Measurements from ENCODE around the gene ZFAND5. TPM values are rescaled to one million over a fixed set of nuclear protein-coding genes. Genes with fewer than 3 reads are reported as not detected.

ZFAND5 gene
- total RNA-seq, 1 donor from 2014 or later = 277 TPM

DNA sequence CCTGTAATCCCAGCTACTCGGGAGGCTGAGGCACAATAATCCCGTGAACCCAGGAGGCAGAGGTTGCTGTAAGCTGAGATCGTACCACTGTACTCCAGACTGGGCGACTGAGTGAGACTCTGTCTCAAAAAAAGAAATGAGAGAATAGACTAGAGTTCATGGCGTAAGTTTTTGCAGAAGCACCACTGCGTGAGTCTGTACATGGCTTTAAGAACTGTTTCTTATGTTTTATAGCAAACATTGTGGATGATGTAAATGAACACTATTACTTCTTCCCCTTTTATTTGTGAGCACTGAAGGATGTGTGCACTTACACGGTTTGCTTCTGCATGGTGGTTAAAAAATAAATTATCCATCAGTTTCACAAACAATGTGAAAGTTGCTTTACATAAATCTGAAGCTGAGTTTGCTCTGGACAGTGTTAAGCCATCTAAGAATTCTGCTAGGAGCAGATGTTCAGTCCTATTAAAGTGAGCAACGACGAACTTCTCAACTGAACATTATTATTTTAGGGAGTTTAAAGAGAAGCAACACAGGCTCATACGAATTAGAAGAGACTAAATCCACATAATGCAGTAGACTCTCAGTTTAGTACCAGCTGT lies 52.5 kb downstream of the ZFAND5 start:
- DNase-seq (ENCODE audit: extremely low spot score in 2 of 2) = no peak
- intact Hi-C loops (cut with DNase I) = no loop called here
- Histone ChIP-seq H3K4me3 (no peak overlapping the region), H3K4me1 (peaks cover 34% of the 10 kb centered on the region), H3K9me3 (no peaks in the 10 kb centered on the region), H3K36me3 (no peaks in the 10 kb centered on the region), H3K27me3 (no peaks in the 10 kb centered on the region), H3K27ac (peak overlapping the region; percentile 87)
- TF ChIP-seq POLR2AphosphoS5 (IDR thresholded peaks at IDR 0.05; ENCODE audit: insufficient read depth in 1 of 2, low read depth in 1 of 2) (no peak), POLR2A (IDR thresholded peaks at IDR 0.05) (no peak)
- TF ChIP-seq, protein P1, sequence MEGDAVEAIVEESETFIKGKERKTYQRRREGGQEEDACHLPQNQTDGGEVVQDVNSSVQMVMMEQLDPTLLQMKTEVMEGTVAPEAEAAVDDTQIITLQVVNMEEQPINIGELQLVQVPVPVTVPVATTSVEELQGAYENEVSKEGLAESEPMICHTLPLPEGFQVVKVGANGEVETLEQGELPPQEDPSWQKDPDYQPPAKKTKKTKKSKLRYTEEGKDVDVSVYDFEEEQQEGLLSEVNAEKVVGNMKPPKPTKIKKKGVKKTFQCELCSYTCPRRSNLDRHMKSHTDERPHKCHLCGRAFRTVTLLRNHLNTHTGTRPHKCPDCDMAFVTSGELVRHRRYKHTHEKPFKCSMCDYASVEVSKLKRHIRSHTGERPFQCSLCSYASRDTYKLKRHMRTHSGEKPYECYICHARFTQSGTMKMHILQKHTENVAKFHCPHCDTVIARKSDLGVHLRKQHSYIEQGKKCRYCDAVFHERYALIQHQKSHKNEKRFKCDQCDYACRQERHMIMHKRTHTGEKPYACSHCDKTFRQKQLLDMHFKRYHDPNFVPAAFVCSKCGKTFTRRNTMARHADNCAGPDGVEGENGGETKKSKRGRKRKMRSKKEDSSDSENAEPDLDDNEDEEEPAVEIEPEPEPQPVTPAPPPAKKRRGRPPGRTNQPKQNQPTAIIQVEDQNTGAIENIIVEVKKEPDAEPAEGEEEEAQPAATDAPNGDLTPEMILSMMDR (IDR thresholded peaks at IDR 0.05) = no peak

DNA sequence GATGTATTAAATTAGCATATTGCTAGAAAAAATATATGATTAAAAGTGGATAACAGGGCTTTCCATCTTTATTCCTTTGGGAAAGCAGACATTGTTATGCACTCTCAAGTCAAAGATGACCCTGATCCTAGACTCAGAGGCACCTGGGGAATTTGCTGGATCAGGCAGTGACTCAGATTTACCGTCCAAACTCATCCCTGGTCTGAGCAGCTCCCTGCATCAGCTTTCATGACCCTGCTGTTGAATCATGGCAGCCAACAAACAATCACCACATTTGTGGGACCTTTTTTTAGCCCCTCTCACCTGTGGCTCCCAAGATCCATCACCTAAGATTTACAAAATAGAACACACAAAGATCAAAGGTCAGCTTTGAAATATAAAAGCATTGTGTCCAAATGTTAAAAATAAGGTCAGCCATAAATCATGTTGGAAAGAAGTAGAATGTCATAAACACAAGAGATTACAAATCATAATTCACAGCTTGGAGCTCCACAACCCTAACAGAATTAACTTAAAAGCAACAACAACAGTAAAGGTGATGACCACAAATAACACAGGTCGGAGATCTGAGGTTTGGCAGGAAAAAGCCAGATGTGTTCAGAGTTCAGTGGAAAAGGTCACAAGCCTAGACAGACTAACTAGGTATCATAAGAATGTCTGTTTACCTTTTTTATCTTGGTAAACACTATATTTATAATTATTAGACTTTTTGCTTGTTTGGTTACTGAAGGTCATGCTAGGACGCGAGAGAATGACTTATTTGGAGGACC lies 55.5 kb downstream of the ZFAND5 start:
- DNase-seq (ENCODE audit: extremely low spot score in 2 of 2) = no peak
- Histone ChIP-seq H3K4me3 (no peak overlapping the region), H3K4me1 (peaks cover 30% of the 10 kb centered on the region), H3K36me3 (no peaks in the 10 kb centered on the region), H3K27me3 (no peaks in the 10 kb centered on the region), H3K9me3 (no peaks in the 10 kb centered on the region), H3K27ac (no peak overlapping the region)
- TF ChIP-seq POLR2AphosphoS5 (IDR thresholded peaks at IDR 0.05; ENCODE audit: insufficient read depth in 1 of 2, low read depth in 1 of 2) (no peak), POLR2A (IDR thresholded peaks at IDR 0.05) (no peak)
- TF ChIP-seq, protein P1 (IDR thresholded peaks at IDR 0.05) = no peak
- intact Hi-C loops (cut with DNase I) = no loop called here

DNA sequence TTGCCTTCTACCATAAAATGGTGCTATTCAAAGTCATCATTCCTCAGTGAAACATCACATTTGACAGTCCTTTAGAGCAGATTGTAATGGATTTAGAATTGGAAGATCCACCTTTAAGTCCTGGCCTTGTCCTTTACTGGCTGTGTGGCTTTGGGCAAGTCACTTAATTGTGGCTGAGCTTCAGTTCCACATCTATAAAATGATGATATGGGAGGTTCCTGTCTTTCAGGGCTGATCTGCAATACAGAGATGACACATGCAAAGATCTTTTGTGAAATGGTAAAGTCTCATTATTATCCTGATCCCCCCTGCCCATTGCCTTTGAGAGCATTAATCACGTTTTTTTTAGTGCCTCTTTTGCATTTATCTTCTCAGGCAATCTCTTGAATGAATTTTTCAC lies 58.2 kb downstream of the ZFAND5 start:
- H3K27me3 ChIP-seq = no peaks in the 10 kb centered on the region
- no peak for DNase-seq (ENCODE audit: extremely low spot score in 2 of 2)
- TF ChIP-seq, protein P1 (IDR thresholded peaks at IDR 0.05) = no peak
- TF ChIP-seq POLR2A (IDR thresholded peaks at IDR 0.05) = no peak
- no peak for TF ChIP-seq POLR2AphosphoS5 (IDR thresholded peaks at IDR 0.05; ENCODE audit: insufficient read depth in 1 of 2, low read depth in 1 of 2)
- no peaks in the 10 kb centered on the region for H3K36me3 ChIP-seq
- intact Hi-C loops (cut with DNase I) = no loop called here
- H3K4me3 ChIP-seq = no peak overlapping the region
- H3K4me1 ChIP-seq = peaks cover 28% of the 10 kb centered on the region
- H3K27ac ChIP-seq = no peak overlapping the region
- no peaks in the 10 kb centered on the region for H3K9me3 ChIP-seq

DNA sequence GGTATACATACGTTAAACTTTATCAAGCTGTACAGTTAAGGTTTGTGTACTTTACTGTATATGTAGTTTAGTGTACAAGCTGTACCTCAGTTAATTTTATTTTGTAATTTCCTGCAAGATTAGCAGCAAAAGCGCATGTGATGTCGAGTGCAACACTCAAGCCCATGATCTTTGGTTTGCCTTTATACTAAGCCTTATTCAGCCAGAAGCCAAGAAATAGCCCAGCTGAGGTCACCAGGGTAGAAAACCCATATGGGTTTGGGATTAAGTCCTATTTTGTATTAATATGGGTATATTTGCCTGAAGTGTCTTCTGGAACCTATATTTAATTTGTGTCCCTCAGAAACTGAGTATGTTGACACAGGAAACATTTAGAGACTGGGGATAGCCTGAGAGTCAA lies 59.3 kb downstream of the ZFAND5 start:
- no peaks in the 10 kb centered on the region for H3K27me3 ChIP-seq
- no peaks in the 10 kb centered on the region for H3K9me3 ChIP-seq
- DNase-seq (ENCODE audit: extremely low spot score in 2 of 2) = no peak
- H3K4me3 ChIP-seq = peak overlapping the region; percentile 36 to 45
- intact Hi-C loops (cut with DNase I) = no loop called here
- H3K27ac ChIP-seq = peak overlapping the region; percentile 79
- no peak for TF ChIP-seq POLR2A (IDR thresholded peaks at IDR 0.05)
- TF ChIP-seq, protein P1 (IDR thresholded peaks at IDR 0.05) = no peak
- TF ChIP-seq POLR2AphosphoS5 (IDR thresholded peaks at IDR 0.05; ENCODE audit: insufficient read depth in 1 of 2, low read depth in 1 of 2) = no peak
- peaks cover 28% of the 10 kb centered on the region for H3K4me1 ChIP-seq
- H3K36me3 ChIP-seq = no peaks in the 10 kb centered on the region

DNA sequence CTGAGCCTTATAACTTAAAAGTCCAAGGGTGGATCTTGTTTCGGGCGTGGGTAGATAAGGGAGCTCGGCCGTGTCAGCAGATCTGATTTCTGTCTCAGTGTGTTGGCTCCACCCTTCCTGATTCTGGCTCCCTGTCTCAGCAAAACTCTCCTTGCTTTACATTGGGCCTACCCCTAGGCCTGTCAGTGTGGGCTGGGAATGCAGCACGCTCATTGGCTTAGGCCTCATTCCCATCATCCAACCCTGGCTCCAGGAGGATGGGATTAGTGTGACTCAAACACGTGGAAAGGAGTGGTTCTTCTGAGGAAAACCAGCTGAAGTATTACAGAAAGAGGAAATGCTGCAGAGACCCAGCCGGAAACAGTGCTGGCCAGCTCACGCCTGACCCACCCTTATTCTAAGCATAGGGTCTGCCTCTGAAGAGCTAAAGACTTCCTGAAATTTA lies 59.9 kb downstream of the ZFAND5 start:
- intact Hi-C loops (cut with DNase I) = no loop called here
- Histone ChIP-seq H3K4me3 (peak overlapping the region; percentile 36 to 45), H3K27ac (peak overlapping the region; percentile 79), H3K4me1 (peaks cover 28% of the 10 kb centered on the region), H3K36me3 (no peaks in the 10 kb centered on the region), H3K9me3 (no peaks in the 10 kb centered on the region), H3K27me3 (no peaks in the 10 kb centered on the region)
- TF ChIP-seq, protein P1 (IDR thresholded peaks at IDR 0.05) = no peak
- TF ChIP-seq POLR2A (IDR thresholded peaks at IDR 0.05) (peak in 1 of 2 donors; percentile 26), POLR2AphosphoS5 (IDR thresholded peaks at IDR 0.05; ENCODE audit: insufficient read depth in 1 of 2, low read depth in 1 of 2) (peak; percentile 57 to 95)
- DNase-seq (ENCODE audit: extremely low spot score in 2 of 2) = peak in 1 of 2 donors; percentile 97

Data from vagina (tissue), 2 donors.